ENCODE measurements around the gene THUMPD1.
A peak's percentile ranks its signal among the peaks of the same experiment; 100 is the strongest.

Gene THUMPD1

GRCh38 chr16:20740901-20741521 is 607 bp downstream of the THUMPD1 start:
- no peak for TF ChIP-seq CTCF (conservative IDR thresholded peaks at IDR 0.05; ENCODE audit: control insufficient read depth, insufficient read depth, low read depth, low read length)
- peak overlapping the region; percentile 83 for H3K4me3 ChIP-seq (ENCODE audit: control insufficient read depth, low read depth, low read length)
- DNase-seq (ENCODE audit: low read depth) = peak; percentile 74

GRCh38 chr16:20740007-20740883 is 1.4 kb downstream of the THUMPD1 start:
- DNase-seq (ENCODE audit: low read depth) = peak; percentile 12
- H3K4me3 ChIP-seq (ENCODE audit: control insufficient read depth, low read depth, low read length) = peak overlapping the region; percentile 83

GRCh38 chr16:20735490-20735889 is 6.1 kb downstream of the THUMPD1 start:
- TF ChIP-seq CTCF (conservative IDR thresholded peaks at IDR 0.05; ENCODE audit: control insufficient read depth, insufficient read depth, low read depth, low read length) = no peak
- no peak overlapping the region for H3K4me3 ChIP-seq (ENCODE audit: control insufficient read depth, low read depth, low read length)
- peak; percentile 28 for DNase-seq (ENCODE audit: low read depth)

More at GRCh38 chr16:20740007-20740883, 1.4 kb downstream of the THUMPD1 start:
- TF ChIP-seq CTCF (conservative IDR thresholded peaks at IDR 0.05; ENCODE audit: control insufficient read depth, insufficient read depth, low read depth, low read length) = peak; percentile 44

GRCh38 chr16:20734782-20735181 is 6.8 kb downstream of the THUMPD1 start:
- no peak for DNase-seq (ENCODE audit: low read depth)
- no peak for TF ChIP-seq CTCF (conservative IDR thresholded peaks at IDR 0.05; ENCODE audit: control insufficient read depth, insufficient read depth, low read depth, low read length)
- no peak overlapping the region for H3K4me3 ChIP-seq (ENCODE audit: control insufficient read depth, low read depth, low read length)

GRCh38 chr16:20734056-20734455 is 7.6 kb downstream of the THUMPD1 start:
- no peak overlapping the region for H3K4me3 ChIP-seq (ENCODE audit: control insufficient read depth, low read depth, low read length)
- no peak for TF ChIP-seq CTCF (conservative IDR thresholded peaks at IDR 0.05; ENCODE audit: control insufficient read depth, insufficient read depth, low read depth, low read length)
- DNase-seq (ENCODE audit: low read depth) = no peak

GRCh38 chr16:20729141-20729540 is 12.5 kb downstream of the THUMPD1 start:
- H3K4me3 ChIP-seq (ENCODE audit: control insufficient read depth, low read depth, low read length) = no peak overlapping the region
- no peak for TF ChIP-seq CTCF (conservative IDR thresholded peaks at IDR 0.05; ENCODE audit: control insufficient read depth, insufficient read depth, low read depth, low read length)
- DNase-seq (ENCODE audit: low read depth) = no peak

Data from fibroblast of mammary gland (primary cell).